Left lung (tissue), 10 donors: ENCODE data around the gene TTC33. TPM values are rescaled to one million over a fixed set of nuclear protein-coding genes. Genes with fewer than 3 reads are reported as not detected.
A peak's percentile ranks its signal among the peaks of the same experiment; 100 is the strongest.

ENCODE experiments used
- ATAC-seq: fragments of 200-7000 bp; cut with Tn5 transposase; one replicate; pipeline ENCODE4 v1.9.1; 2020; ENCODE audit warnings: moderate library complexity
- DNase-seq, 4 donors: peaks; one replicate each; pipeline ENCODE4 v3.0.0-alpha.2; 2013 to 2020
- H3K27ac ChIP-seq, 2 donors: fragments of 200-600 bp; sonication (generic) in 1 of 2; one replicate each; pipeline versions ENCODE4 v1.5.0 to v1.8.0; 2020 to 2021
- H3K27me3 ChIP-seq, 2 donors: fragments of 200-600 bp; sonication (generic) in 1 of 2; one replicate each; pipeline versions ENCODE4 v1.5.0 to v1.8.0; 2020 to 2021
- H3K36me3 ChIP-seq, 2 donors: fragments of 200-600 bp; sonication (generic) in 1 of 2; one replicate each; pipeline versions ENCODE4 v1.5.0 to v1.8.0; 2020 to 2021
- H3K4me1 ChIP-seq, 2 donors: fragments of 200-600 bp; one replicate each; pipeline ENCODE4 v1.8.0; 2021
- H3K4me3 ChIP-seq, 2 donors: fragments of 200-600 bp; sonication (generic) in 1 of 2; one replicate each; pipeline versions ENCODE4 v1.5.0 to v1.8.0; 2020 to 2021; ENCODE audit warnings: mild to moderate bottlenecking in 1 of 2
- H3K9me3 ChIP-seq, 2 donors: fragments of 200-600 bp; sonication (generic) in 1 of 2; one replicate each; pipeline versions ENCODE4 v1.5.0 to v1.8.0; 2020 to 2021
- intact Hi-C, 2 donors: fragments of 100-400 bp; cut with DNase I; formaldehyde crosslinking; loops; one replicate each; pipeline versions ENCODE4 v1.11.2 to v1.14.2; 2022
- polyA plus RNA-seq, 6 donors: library from polyadenylated mRNA; unstranded; fragments of 120-200 nt; gene quantifications; one replicate each; pipeline ENCODE4 v1.2.1, GENCODE V29; 2013; ENCODE audit not compliant: insufficient read length in 6 of 6
- total RNA-seq, 2 donors: library from RNA; stranded (reverse); fragmentation: NEBNext Ultra II Directional; extraction: Animal tissue kit (Norgen Biotek cat#: 25700); gene quantifications; one replicate each; pipeline ENCODE4 v1.2.1, GENCODE V29; 2021
- TF ChIP-seq, protein P1 (sequence below), 2 donors: fragments of 200-600 bp; sonication (generic) in 1 of 2; IDR thresholded peaks; one replicate each; pipeline versions ENCODE4 v1.5.0 to v1.8.0; 2021; ENCODE audit warnings: antibody characterized with exemption in 2 of 2
- donor health status: DM: no; HTN: yes; CAD: no.
- donor health status: DM: no; HTN: no; CAD: no.

TTC33 gene
- total and polyA plus RNA-seq, 8 donors: 11.1 to 41.0 (median 33.0) TPM

DNA sequence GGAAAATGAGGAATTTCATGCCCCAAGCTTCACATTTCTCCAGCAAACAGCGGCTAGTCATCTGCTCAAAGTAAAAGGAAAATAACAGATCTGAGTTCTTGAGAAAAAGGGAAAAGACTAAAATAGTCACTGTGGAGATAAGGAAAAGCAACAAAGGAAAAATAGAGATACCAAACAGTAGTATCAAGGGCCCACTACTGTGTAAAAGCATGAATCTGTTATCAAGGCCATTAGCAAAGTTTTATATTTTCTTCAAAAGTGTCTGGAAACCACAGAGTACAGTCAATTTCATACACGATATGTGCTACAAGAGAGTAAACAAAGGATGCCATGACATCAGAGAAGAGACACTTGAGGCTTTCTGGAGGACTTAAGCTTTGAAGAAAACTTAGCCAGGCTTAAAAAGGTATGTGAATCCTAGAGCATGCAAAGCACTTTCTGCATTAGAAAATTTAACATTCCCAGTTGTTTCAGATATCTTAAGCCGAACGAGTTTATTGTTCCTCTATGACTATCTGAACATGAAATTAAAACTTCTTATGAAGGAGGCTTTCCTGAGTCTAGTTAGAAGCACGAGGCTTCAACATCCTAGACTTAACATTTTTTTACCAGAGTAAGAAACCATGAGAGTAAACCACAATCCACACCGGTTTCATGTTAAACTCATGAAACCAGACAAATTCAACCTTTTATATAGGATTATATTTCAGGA, 1.2 kb downstream of the TTC33 start:
- Histone ChIP-seq H3K36me3 (peaks cover 0 to 8% of the 10 kb centered on the region in 2 donors), H3K9me3 (no peaks in the 10 kb centered on the region), H3K4me3 (peak overlapping the region; percentile 73 to 89), H3K4me1 (peaks cover 4 to 16% of the 10 kb centered on the region in 2 donors), H3K27me3 (no peaks in the 10 kb centered on the region), H3K27ac (peak overlapping the region; percentile 89 to 93)
- ATAC-seq (peak; percentile 42), DNase-seq (peak in 2 of 4 donors; percentile 53 to 59)
- intact Hi-C loops: no loop called here
- TF ChIP-seq, protein P1, sequence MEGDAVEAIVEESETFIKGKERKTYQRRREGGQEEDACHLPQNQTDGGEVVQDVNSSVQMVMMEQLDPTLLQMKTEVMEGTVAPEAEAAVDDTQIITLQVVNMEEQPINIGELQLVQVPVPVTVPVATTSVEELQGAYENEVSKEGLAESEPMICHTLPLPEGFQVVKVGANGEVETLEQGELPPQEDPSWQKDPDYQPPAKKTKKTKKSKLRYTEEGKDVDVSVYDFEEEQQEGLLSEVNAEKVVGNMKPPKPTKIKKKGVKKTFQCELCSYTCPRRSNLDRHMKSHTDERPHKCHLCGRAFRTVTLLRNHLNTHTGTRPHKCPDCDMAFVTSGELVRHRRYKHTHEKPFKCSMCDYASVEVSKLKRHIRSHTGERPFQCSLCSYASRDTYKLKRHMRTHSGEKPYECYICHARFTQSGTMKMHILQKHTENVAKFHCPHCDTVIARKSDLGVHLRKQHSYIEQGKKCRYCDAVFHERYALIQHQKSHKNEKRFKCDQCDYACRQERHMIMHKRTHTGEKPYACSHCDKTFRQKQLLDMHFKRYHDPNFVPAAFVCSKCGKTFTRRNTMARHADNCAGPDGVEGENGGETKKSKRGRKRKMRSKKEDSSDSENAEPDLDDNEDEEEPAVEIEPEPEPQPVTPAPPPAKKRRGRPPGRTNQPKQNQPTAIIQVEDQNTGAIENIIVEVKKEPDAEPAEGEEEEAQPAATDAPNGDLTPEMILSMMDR (IDR thresholded peaks at IDR 0.05): no peak

DNA sequence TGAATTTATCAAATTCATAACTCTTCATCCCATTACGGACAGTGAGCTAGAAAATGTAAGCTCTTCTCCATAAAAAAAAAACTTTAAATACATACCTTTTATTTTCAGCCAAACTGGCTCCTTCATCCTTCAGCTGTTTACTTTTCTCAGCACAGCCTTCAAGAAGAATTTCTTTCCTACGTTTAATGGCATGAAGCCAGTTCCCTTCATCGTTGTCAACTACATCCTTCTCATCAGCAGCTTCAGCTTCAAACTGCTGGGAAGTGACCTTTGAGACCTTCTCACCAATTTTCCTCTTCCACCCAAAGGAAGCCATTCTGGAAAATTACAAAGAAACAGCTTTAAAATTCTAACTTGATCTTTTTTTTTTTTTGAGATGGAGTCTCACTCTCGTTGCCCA, 9.1 kb downstream of the TTC33 start:
- no peak for ATAC-seq
- Histone ChIP-seq H3K27me3 (no peaks in the 10 kb centered on the region), H3K4me3 (no peak overlapping the region), H3K4me1 (no peaks in the 10 kb centered on the region), H3K9me3 (no peaks in the 10 kb centered on the region), H3K27ac (no peak overlapping the region), H3K36me3 (peaks cover 0 to 14% of the 10 kb centered on the region in 2 donors)
- intact Hi-C loops: no loop called here
- TF ChIP-seq, protein P1 (IDR thresholded peaks at IDR 0.05): no peak
- no peak for DNase-seq

DNA sequence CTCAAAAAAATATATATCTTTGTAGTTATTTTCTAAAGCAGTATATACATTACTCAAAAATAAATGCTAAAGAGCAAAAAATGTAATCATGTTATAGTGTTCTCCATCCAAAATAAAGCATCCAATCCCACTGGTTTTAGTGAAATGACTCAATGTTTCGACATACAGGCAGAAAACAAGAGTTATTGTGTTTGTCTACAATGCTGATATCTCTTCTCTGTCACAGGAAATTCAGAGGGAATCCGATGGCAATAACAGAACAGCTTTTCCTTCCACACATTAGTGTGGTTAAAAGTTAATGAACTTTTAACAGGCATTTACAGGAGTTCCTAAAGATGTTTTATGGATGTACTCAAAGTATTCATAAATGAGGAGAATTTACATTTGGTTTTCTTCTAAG, 12.0 kb downstream of the TTC33 start:
- H3K27ac ChIP-seq: no peak overlapping the region
- TF ChIP-seq, protein P1 (IDR thresholded peaks at IDR 0.05): no peak
- intact Hi-C loops: no loop called here
- DNase-seq: no peak
- peaks cover 0 to 6% of the 10 kb centered on the region in 2 donors for H3K9me3 ChIP-seq
- H3K27me3 ChIP-seq: no peaks in the 10 kb centered on the region
- H3K4me1 ChIP-seq: no peaks in the 10 kb centered on the region
- peaks cover 0 to 35% of the 10 kb centered on the region in 2 donors for H3K36me3 ChIP-seq
- ATAC-seq: no peak
- no peak overlapping the region for H3K4me3 ChIP-seq

DNA sequence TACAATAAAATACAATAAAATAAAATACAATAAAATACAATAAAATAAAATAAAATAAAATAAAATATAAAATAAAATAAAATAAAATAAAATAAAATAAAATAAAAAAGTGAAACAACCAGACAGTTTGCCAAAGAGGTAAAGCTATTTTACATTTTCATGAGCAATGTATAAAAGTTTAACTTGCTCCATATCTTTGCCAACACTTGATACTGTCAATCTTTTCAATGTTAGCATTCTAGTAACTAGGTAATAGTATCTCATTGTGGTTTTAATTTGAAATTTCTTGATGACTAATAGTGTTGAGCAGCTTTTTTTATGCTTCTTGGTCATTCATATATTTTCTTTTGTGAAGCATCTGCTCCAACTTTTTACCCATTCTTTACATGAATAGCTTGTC, 17.3 kb downstream of the TTC33 start:
- no peak overlapping the region for H3K27ac ChIP-seq
- ATAC-seq (no peak), DNase-seq (no peak)
- TF ChIP-seq, protein P1 (IDR thresholded peaks at IDR 0.05): no peak
- intact Hi-C loops: no loop called here
- H3K27me3 ChIP-seq: no peaks in the 10 kb centered on the region
- peaks cover 0 to 6% of the 10 kb centered on the region in 2 donors for H3K9me3 ChIP-seq
- no peak overlapping the region for H3K4me3 ChIP-seq
- H3K36me3 ChIP-seq: peaks cover 0 to 24% of the 10 kb centered on the region in 2 donors
- H3K4me1 ChIP-seq: peaks cover 15 to 32% of the 10 kb centered on the region in 2 donors

DNA sequence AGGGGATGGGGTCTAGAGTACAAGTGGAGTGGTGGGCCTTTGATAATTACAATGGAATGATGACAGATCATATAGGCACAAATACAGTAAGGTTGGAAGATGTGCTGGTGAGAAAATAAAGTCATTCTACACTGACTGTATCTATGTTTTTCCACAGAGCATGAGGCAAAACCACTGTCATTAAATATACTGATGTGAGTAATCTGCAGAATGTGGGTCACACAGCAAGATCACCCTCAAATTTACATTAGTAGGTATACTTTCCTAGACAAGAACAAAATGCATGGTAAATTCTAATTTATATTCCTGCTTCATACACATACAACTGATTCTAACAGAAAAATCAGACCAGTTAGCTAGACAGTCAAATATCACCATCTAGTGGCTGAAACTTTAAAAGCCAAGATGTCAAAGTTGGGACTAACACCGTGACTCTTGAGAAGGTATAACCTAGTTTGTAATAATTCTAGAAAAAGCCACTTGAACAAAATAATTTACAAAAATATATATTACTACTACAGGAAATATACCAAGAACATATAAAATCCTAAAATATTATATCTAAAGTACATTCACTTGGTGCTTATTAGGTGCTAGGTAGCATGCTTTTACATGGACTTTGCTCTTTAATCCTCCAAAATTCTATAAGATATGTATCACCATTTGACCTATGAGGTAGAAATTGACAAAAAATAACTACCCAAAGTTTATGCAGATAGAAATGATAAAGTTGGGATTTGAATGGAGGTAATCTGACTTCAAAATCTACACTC, 19.5 kb downstream of the TTC33 start:
- Histone ChIP-seq H3K27ac (no peak overlapping the region), H3K9me3 (peaks cover 0 to 6% of the 10 kb centered on the region in 2 donors), H3K36me3 (peaks cover 0 to 17% of the 10 kb centered on the region in 2 donors), H3K4me3 (no peak overlapping the region), H3K4me1 (peaks cover 16 to 37% of the 10 kb centered on the region in 2 donors), H3K27me3 (no peaks in the 10 kb centered on the region)
- peak; percentile 84 for ATAC-seq
- peak in 2 of 4 donors; percentile 48 to 69 for DNase-seq
- intact Hi-C loops: no loop called here
- TF ChIP-seq, protein P1 (IDR thresholded peaks at IDR 0.05): peak; percentile 62 to 68
